ENCODE measurements around the gene NGB. TPM values are rescaled to one million over a fixed set of nuclear protein-coding genes. Genes with fewer than 3 reads are reported as not detected.
"Not testable (repeated sequence)": the region's sequence is repeated elsewhere in the genome, so short reads cannot be mapped to it uniquely, and the experiment has no call there.

NGB gene
- total and polyA plus RNA-seq, 2 donors (not counting 3 experiments of a cell fraction or from before 2014, with no cell fraction given), result not detected

DNA sequence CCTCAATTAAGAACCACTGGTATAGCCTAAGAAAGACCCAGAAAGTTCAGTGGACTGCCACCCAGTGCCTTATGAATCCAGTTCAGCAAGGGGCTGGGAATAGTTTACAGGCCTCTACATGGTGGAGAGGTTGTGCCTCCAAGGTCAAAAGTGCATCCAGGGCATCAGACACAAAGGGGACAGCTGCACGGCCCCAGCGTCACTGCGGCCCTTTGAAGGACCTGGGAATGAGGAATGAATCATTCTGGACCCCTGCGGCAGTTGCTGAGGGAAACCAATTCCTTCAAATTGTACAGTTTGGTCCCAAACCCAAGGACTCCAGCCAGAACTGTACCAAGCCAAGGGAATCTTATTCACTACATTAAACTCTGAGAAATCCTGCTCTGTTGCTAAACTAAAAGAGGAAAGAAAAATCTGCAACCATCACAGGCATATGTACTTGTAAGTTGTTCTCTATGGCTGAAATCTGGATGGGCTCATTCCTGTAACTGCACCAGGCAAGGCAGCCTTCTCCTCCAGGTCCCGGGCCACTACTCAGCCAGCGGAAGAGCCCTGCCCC lies 10.9 kb upstream of the NGB start:
- H3K9me1 ChIP-seq (replicated peaks; ENCODE audit: control insufficient read depth, extremely low read depth, insufficient read depth, low read length), result no peaks in the 10 kb centered on the region
- peaks cover 14 to 19% of the 10 kb centered on the region in 2 experiments for H3K36me3 ChIP-seq (ENCODE audit: control insufficient read depth in 2 of 2, extremely low read depth in 1 of 2, insufficient read depth in 2 of 2, low read length in 2 of 2)
- H3K4me2 ChIP-seq (ENCODE audit: insufficient read depth, low read length), result no peak overlapping the region
- no peak for FAIRE-seq
- BruUV-seq (replicated peaks), result no TSS peak
- TF ChIP-seq JUN (IDR thresholded peaks at IDR 0.05; ENCODE audit: borderline replicate concordance, insufficient read depth, insufficient read length, low read depth), result no peak
- TF ChIP-seq, protein P1, sequence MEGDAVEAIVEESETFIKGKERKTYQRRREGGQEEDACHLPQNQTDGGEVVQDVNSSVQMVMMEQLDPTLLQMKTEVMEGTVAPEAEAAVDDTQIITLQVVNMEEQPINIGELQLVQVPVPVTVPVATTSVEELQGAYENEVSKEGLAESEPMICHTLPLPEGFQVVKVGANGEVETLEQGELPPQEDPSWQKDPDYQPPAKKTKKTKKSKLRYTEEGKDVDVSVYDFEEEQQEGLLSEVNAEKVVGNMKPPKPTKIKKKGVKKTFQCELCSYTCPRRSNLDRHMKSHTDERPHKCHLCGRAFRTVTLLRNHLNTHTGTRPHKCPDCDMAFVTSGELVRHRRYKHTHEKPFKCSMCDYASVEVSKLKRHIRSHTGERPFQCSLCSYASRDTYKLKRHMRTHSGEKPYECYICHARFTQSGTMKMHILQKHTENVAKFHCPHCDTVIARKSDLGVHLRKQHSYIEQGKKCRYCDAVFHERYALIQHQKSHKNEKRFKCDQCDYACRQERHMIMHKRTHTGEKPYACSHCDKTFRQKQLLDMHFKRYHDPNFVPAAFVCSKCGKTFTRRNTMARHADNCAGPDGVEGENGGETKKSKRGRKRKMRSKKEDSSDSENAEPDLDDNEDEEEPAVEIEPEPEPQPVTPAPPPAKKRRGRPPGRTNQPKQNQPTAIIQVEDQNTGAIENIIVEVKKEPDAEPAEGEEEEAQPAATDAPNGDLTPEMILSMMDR (IDR thresholded peaks at IDR 0.05; ENCODE audit: extremely low read depth in 1 of 2, insufficient read depth in 1 of 2, low read depth in 1 of 2, low read length in 2 of 2), result no peak
- no peak for TF ChIP-seq EZH2 (IDR thresholded peaks at IDR 0.05; ENCODE audit: borderline replicate concordance, low read depth, low read length, severe bottlenecking)
- TF ChIP-seq MYC (IDR thresholded peaks at IDR 0.05; ENCODE audit: low read depth, low read length), result no peak
- no peak for TF ChIP-seq FOS (IDR thresholded peaks at IDR 0.05; ENCODE audit: borderline replicate concordance, insufficient read depth, low read length)
- no peak for TF ChIP-seq POLR2A (IDR thresholded peaks at IDR 0.05; ENCODE audit: low read depth, low read length)
- no peak for TF ChIP-seq GATA2 (IDR thresholded peaks at IDR 0.05; ENCODE audit: insufficient read depth, insufficient read length, low read depth, low read length)
- TF ChIP-seq, protein P2, sequence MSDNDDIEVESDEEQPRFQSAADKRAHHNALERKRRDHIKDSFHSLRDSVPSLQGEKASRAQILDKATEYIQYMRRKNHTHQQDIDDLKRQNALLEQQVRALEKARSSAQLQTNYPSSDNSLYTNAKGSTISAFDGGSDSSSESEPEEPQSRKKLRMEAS (IDR thresholded peaks at IDR 0.05; ENCODE audit: insufficient read depth, insufficient read length), result no peak
- TF ChIP-seq POLR2AphosphoS5 (IDR thresholded peaks at IDR 0.05; ENCODE audit: insufficient read depth, low read depth, low read length), result no peak
- ChIA-PET POLR2A (no interaction called here), CTCF (interaction anchor here (2.5 kb wide), 1 partner anchor 34 kb away, joined by 17 read pairs; no protein-coding TSS in a partner anchor)
- no peaks in the 10 kb centered on the region for H3K79me2 ChIP-seq (ENCODE audit: control insufficient read depth, insufficient read depth, low read length)
- dilution Hi-C loops (cut with MboI; ENCODE audit: extremely low pct_ligation_motif_present, low sequenced_read_pairs) (no loop called here), intact Hi-C loops (cut with micrococcal nuclease) (no loop called here)
- H3K27ac ChIP-seq (ENCODE audit: insufficient read depth, low read depth, low read length), result no peak overlapping the region
- H2AFZ ChIP-seq (ENCODE audit: low read depth, low read length), result no peak overlapping the region
- no peaks in the 10 kb centered on the region for H3K27me3 ChIP-seq (ENCODE audit: control insufficient read depth in 2 of 2, insufficient read depth in 2 of 2, low read length in 2 of 2)
- H4K20me1 ChIP-seq (replicated peaks; ENCODE audit: control insufficient read depth, extremely low read depth, insufficient read depth, low read length), result no peaks in the 10 kb centered on the region
- no peak for DNase-seq (ENCODE audit: low read depth, low spot score)
- H3K4me1 ChIP-seq (ENCODE audit: control insufficient read depth, extremely low read depth, insufficient read depth, low read length), result no peaks in the 10 kb centered on the region
- H3K4me3 ChIP-seq (replicated peaks in 1 of 3; ENCODE audit: insufficient read depth in 1 of 3, low read depth in 1 of 3, low read length in 3 of 3), result no peak overlapping the region
- no peaks in the 10 kb centered on the region for H3K9me3 ChIP-seq (replicated peaks; ENCODE audit: control insufficient read depth, insufficient read depth, low read length)
- H3K9ac ChIP-seq (replicated peaks; ENCODE audit: extremely low read depth, insufficient read depth, low read length), result no peak overlapping the region

DNA sequence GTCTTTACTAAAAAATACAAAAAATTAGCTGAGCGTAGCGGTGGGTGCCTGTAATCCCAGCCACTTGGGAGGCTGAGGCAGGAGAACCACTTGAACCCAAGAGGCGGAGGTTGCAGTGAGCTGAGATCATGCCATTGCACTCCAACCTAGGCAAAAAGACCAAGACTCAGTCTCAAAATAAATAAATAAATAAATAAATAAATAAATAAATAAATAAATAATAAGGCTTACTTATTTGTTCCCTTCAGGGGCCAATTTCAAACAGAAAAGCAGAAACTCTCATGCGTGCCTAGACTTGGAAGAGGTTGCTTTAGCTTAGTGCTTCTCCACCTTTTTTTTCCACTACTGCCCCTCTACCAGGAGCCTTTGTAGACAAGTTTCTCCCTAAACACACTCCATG lies 9.9 kb upstream of the NGB start:
- H3K9me3 ChIP-seq (replicated peaks; ENCODE audit: control insufficient read depth, insufficient read depth, low read length); CTCF ChIA-PET; H3K9ac ChIP-seq (replicated peaks; ENCODE audit: extremely low read depth, insufficient read depth, low read length); H3K4me1 ChIP-seq (ENCODE audit: control insufficient read depth, extremely low read depth, insufficient read depth, low read length); H3K27ac ChIP-seq (ENCODE audit: insufficient read depth, low read depth, low read length); H4K20me1 ChIP-seq (replicated peaks; ENCODE audit: control insufficient read depth, extremely low read depth, insufficient read depth, low read length); dilution Hi-C loops (cut with MboI; ENCODE audit: extremely low pct_ligation_motif_present, low sequenced_read_pairs); POLR2A ChIA-PET; H2AFZ ChIP-seq (ENCODE audit: low read depth, low read length); intact Hi-C loops (cut with micrococcal nuclease); H3K4me2 ChIP-seq (ENCODE audit: insufficient read depth, low read length); DNase-seq (ENCODE audit: low read depth, low spot score); H3K9me1 ChIP-seq (replicated peaks; ENCODE audit: control insufficient read depth, extremely low read depth, insufficient read depth, low read length); H3K4me3 ChIP-seq (replicated peaks in 1 of 3; ENCODE audit: insufficient read depth in 1 of 3, low read depth in 1 of 3, low read length in 3 of 3); H3K79me2 ChIP-seq (ENCODE audit: control insufficient read depth, insufficient read depth, low read length); FAIRE-seq; BruUV-seq (replicated peaks); H3K27me3 ChIP-seq (ENCODE audit: control insufficient read depth in 2 of 2, insufficient read depth in 2 of 2, low read length in 2 of 2): not testable (repeated sequence)
- H3K36me3 ChIP-seq (ENCODE audit: control insufficient read depth in 2 of 2, extremely low read depth in 1 of 2, insufficient read depth in 2 of 2, low read length in 2 of 2), result peaks cover 14 to 16% of the 10 kb centered on the region in 2 experiments
